Esophagus squamous epithelium (tissue), 5 donors: ENCODE data around the gene PTPRG. TPM values are rescaled to one million over a fixed set of nuclear protein-coding genes. Genes with fewer than 3 reads are reported as not detected.

Source experiments
- DNase-seq: peaks from one replicate; lab custom pipeline; 2025; lab: John Stamatoyannopoulos, UW
- H3K27ac ChIP-seq, 4 donors: fragments of 200-600 bp; sonication (generic); one replicate each; pipeline ENCODE4 v1.5.1; 2016 to 2019; ENCODE audit warnings: mild to moderate bottlenecking in 1 of 4
- H3K27me3 ChIP-seq, 4 donors: fragments of 200-600 bp; sonication (generic); 1 replicate in 3 of 4; 2 replicates in 1 of 4; pipeline versions ENCODE4 v1.5.1 to v1.6.0; 2017 to 2021; ENCODE audit warnings: antibody characterized with exemption in 1 of 4
- H3K36me3 ChIP-seq, 3 donors: fragments of 200-600 bp; sonication (generic); one replicate each; pipeline ENCODE4 v1.5.1; 2016 to 2019
- H3K4me1 ChIP-seq, 3 donors: fragments of 200-600 bp; sonication (generic); one replicate each; pipeline ENCODE4 v1.5.1; 2017 to 2019
- H3K4me3 ChIP-seq, 4 donors: fragments of 200-600 bp; sonication (generic); 1 replicate in 3 of 4; 2 replicates in 1 of 4; pipeline ENCODE4 v1.5.1; 2016 to 2019; ENCODE audit warnings: mild to moderate bottlenecking in 2 of 4, moderate library complexity in 1 of 4
- H3K9me3 ChIP-seq, 3 donors: fragments of 200-600 bp; sonication (generic); one replicate each; pipeline ENCODE4 v1.5.1; 2016 to 2019
- POLR2A ChIP-seq, 4 donors: fragments of 450-650 bp; IDR thresholded peaks; one replicate each; pipeline ENCODE4 v1.6.1; 2017; ENCODE audit warnings: antibody characterized with exemption in 4 of 4, mild to moderate bottlenecking in 4 of 4, moderate library complexity in 3 of 4
- WGBS, 2 donors: methylation state at CpG; one replicate each; pipeline ENCODE4 v1.1.5; 2018; 5-methylcytosine and 5-hydroxymethylcytosine counted together
- intact Hi-C: fragments of 100-400 bp; cut with DNase I; formaldehyde crosslinking; loops from one replicate; pipeline ENCODE4 v1.15.0; 2022
- total RNA-seq, 4 donors: library from RNA; depleted of rRNA; stranded (reverse); fragments of >200 nt; gene quantifications; one replicate each; pipeline ENCODE4 v1.1.0, GENCODE V29; 2016
- TF ChIP-seq, protein P1 (sequence below), 6 experiments: fragments of 450-650 bp in 4 of 6; fragments of 200-600 bp in 2 of 6; sonication (generic) in 2 of 6; IDR thresholded peaks; one replicate each; pipeline ENCODE4 v1.5.1; 2016 to 2019; ENCODE audit warnings: antibody characterized with exemption in 6 of 6, mild to moderate bottlenecking in 4 of 6, moderate library complexity in 4 of 6
- donor health status: DM: yes; HTN: yes; CAD: no.

Gene PTPRG
- total RNA-seq, 4 donors from 2014 or later: 3.7 to 42.2 (median 15.2) TPM

DNA sequence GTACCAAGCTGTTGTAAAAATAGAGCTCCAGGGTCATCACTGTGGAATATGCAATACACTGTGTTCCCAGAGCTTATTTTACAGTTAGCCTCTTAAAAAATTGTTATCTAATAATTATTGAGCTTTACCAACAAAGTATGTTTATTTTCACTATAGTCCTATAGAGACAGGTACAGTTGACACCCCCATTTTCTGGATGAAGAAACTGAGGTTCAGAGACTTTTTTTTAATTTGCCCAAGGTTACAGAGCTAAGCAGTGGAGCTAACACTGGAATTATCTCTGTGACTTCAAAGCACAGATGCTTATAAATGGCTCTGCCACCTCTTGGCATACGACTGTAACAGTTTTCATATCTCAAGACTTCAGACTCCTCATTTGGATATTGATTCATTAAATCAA, 685.6 kb downstream of the PTPRG start:
- Histone ChIP-seq H3K36me3 (no peaks in the 10 kb centered on the region), H3K9me3 (no peaks in the 10 kb centered on the region), H3K4me1 (peaks cover 0 to 9% (median 0%) of the 10 kb centered on the region in 3 donors), H3K4me3 (no peak overlapping the region), H3K27ac (no peak overlapping the region), H3K27me3 (no peaks in the 10 kb centered on the region)
- 82 to 91% methylated on average over 1 of the region's 1 CpG for WGBS, 2 donors
- TF ChIP-seq POLR2A (IDR thresholded peaks at IDR 0.05): no peak
- TF ChIP-seq, protein P1, sequence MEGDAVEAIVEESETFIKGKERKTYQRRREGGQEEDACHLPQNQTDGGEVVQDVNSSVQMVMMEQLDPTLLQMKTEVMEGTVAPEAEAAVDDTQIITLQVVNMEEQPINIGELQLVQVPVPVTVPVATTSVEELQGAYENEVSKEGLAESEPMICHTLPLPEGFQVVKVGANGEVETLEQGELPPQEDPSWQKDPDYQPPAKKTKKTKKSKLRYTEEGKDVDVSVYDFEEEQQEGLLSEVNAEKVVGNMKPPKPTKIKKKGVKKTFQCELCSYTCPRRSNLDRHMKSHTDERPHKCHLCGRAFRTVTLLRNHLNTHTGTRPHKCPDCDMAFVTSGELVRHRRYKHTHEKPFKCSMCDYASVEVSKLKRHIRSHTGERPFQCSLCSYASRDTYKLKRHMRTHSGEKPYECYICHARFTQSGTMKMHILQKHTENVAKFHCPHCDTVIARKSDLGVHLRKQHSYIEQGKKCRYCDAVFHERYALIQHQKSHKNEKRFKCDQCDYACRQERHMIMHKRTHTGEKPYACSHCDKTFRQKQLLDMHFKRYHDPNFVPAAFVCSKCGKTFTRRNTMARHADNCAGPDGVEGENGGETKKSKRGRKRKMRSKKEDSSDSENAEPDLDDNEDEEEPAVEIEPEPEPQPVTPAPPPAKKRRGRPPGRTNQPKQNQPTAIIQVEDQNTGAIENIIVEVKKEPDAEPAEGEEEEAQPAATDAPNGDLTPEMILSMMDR (IDR thresholded peaks at IDR 0.05): no peak
- no peak for DNase-seq
- intact Hi-C loops: no loop called here

DNA sequence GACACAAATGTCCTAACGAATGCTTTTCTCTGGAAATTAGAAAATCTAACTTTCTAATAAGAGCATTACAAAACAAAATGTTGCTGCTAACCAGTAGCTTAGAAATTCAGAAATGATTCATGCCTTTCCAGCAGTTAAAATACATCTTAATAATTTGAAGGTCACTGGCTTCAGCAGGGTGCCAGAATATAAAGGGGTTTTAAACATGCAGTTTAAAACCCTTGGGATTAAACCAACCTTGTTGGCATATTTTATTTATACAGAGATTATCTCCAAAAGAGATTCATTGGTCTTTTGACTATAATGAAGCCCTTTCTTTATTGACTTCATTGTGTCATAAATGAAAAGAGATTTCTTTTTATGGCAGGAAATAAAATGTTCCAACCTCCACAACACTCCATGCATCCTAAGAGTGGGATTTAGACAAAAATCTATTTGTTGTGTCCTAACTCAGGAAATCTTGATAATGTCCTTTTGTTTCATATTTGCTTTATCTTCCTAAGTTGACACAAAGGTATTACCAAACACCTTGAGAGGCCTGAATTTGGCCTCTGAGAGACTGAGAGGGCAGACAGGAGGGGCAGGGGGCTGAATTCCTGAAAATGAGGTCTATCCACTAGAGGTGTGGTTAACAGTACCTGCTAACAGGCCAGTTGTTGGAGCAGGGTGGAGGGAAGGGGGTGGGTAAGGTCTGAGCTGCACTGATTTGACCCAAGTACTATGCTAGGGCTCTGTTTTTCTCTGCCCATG, 687.5 kb downstream of the PTPRG start:
- TF ChIP-seq POLR2A (IDR thresholded peaks at IDR 0.05): no peak
- TF ChIP-seq, protein P1 (IDR thresholded peaks at IDR 0.05): no peak
- H3K27me3 ChIP-seq: no peaks in the 10 kb centered on the region
- no peaks in the 10 kb centered on the region for H3K9me3 ChIP-seq
- intact Hi-C loops: no loop called here
- H3K36me3 ChIP-seq: no peaks in the 10 kb centered on the region
- H3K27ac ChIP-seq: no peak overlapping the region
- WGBS, 2 donors: 83 to 88% methylated on average over 1 of the region's 1 CpG
- no peak overlapping the region for H3K4me3 ChIP-seq
- no peak for DNase-seq
- peaks cover 0 to 9% (median 0%) of the 10 kb centered on the region in 3 donors for H3K4me1 ChIP-seq

DNA sequence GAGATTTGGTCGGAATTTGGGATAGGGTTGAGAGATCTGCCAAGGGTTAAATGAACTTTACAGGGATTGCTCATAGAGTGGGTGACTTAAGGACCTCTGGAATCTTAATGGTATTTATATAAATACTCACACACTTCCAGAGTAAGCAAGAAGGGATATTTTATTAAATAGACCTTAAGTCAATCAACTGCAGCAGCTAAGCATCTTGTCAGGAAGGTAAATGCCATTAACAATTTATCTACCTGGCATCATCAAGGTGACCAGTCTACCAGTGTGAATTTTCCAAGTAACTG, 688.1 kb downstream of the PTPRG start:
- Histone ChIP-seq H3K27me3 (no peaks in the 10 kb centered on the region), H3K4me1 (peaks cover 0 to 9% (median 0%) of the 10 kb centered on the region in 3 donors), H3K9me3 (no peaks in the 10 kb centered on the region), H3K4me3 (no peak overlapping the region), H3K36me3 (no peaks in the 10 kb centered on the region), H3K27ac (no peak overlapping the region)
- no peak for DNase-seq
- 43 to 62% methylated on average over 1 of the region's 1 CpG for WGBS, 2 donors
- TF ChIP-seq POLR2A (IDR thresholded peaks at IDR 0.05): no peak
- intact Hi-C loops: no loop called here

DNA sequence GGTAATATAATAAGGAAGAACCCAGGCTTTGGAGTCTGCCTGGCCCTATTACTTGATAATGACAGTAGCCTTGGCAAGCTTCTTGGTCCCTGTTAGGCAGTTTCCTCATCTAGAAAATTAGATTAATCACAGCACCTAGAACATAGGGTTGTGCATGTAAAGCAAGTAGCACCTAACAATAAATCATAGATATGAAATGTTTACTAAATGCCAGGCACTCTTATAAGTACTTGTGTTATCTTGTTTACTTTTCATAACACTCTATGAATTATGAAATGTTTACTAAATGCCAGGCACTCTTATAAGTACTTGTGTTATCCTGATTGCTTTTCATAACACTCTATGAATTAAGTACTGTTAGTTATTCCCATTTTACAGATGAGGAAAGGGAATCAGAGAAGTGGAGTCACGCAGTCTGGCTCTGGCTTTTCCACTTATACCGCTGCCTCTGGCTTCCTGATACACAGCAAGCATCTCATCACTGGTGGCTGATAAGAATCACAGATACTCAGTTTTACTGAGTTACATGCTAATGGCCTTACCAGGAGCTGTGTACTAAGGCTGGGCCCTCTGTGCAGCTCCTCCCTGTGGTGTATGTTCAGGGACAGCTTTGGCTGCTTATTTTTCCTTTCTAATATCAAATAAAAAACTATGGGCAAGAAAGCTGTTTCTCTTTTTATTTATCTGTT, 688.6 kb downstream of the PTPRG start:
- Histone ChIP-seq H3K27ac (no peak overlapping the region), H3K27me3 (no peaks in the 10 kb centered on the region), H3K4me3 (no peak overlapping the region), H3K9me3 (no peaks in the 10 kb centered on the region), H3K36me3 (no peaks in the 10 kb centered on the region), H3K4me1 (peaks cover 0 to 9% (median 0%) of the 10 kb centered on the region in 3 donors)
- TF ChIP-seq, protein P1 (IDR thresholded peaks at IDR 0.05): no peak
- TF ChIP-seq POLR2A (IDR thresholded peaks at IDR 0.05): no peak
- intact Hi-C loops: no loop called here
- 100% methylated on average over 2 of the region's 2 CpGs for WGBS, 2 donors
- no peak for DNase-seq

DNA sequence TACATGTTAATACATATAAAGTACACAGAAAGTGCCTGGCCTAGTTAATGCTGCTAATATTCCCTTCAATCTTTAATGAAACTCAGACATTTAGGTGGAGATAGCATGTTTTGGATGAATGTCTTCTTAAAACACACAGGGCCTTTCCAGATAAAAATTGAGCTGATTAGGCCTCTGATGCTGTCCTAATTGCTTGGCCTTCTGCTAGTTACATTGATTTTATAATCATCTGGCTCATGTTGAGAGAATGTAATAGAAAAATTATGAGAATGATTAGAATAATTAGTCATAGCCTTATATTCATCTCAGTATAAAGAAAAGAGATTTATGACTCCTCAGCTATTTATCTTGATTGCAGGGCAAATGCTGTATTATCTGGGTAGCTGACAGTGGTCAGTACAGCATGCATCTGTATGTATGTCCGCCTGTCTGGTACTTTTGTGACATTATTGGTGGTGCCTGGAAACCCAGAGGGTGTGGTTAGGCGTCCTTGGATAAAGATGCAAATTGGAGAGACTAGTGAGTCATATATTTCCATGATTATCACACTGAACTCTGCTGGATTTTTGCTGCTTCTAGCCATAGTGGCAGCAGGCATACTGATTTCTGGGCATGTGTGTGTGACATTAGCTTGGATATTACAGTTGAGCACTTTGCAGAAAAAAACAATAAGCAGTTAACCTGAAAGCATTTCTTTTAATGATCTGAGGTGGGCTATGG, 691.2 kb downstream of the PTPRG start:
- no peak overlapping the region for H3K4me3 ChIP-seq
- H3K36me3 ChIP-seq: peaks cover 0 to 7% (median 0%) of the 10 kb centered on the region in 3 donors
- 55 to 65% methylated on average over 2 of the region's 2 CpGs for WGBS, 2 donors
- intact Hi-C loops: no loop called here
- no peaks in the 10 kb centered on the region for H3K9me3 ChIP-seq
- no peak overlapping the region for H3K27ac ChIP-seq
- no peaks in the 10 kb centered on the region for H3K4me1 ChIP-seq
- TF ChIP-seq, protein P1 (IDR thresholded peaks at IDR 0.05): no peak
- no peak for TF ChIP-seq POLR2A (IDR thresholded peaks at IDR 0.05)
- no peak for DNase-seq
- H3K27me3 ChIP-seq: no peaks in the 10 kb centered on the region
